RWPE2 (cell line): ENCODE results near the gene INTS1.
"Not testable (repeated sequence)": the region's sequence is repeated elsewhere in the genome, so short reads cannot be mapped to it uniquely, and the experiment has no call there.

Experiments used
- ATAC-seq: fragments of 200-7000 bp; cut with Tn5 transposase; 3 replicates; pipeline ENCODE4 v1.9.1; 2021; ENCODE audit warnings: low read depth
- DNase-seq: peaks from one replicate; pipeline ENCODE4 v3.0.0-alpha.2; 2020; ENCODE audit warnings: low spot score
- H3K27ac ChIP-seq: fragments of 450-650 bp; 2 replicates; pipeline ENCODE4 v1.5.1; 2017; ENCODE audit warnings: mild to moderate bottlenecking; ENCODE audit not compliant: poor library complexity, severe bottlenecking
- H3K27me3 ChIP-seq: fragments of 250-450 bp; sonication (Bioruptor Pico); 2 replicates; pipeline ENCODE4 v1.5.1; 2021; ENCODE audit warnings: mild to moderate bottlenecking, moderate library complexity; ENCODE audit not compliant: insufficient read depth, poor library complexity, severe bottlenecking
- H3K36me3 ChIP-seq: fragments of 250-450 bp; sonication (Bioruptor Pico); 2 replicates; pipeline ENCODE4 v1.5.1; 2020; ENCODE audit warnings: low read depth, mild to moderate bottlenecking, moderate library complexity
- H3K4me1 ChIP-seq: fragments of 250-450 bp; sonication (Bioruptor Pico); 2 replicates; pipeline ENCODE4 v1.5.1; 2021; ENCODE audit warnings: mild to moderate bottlenecking, moderate library complexity; ENCODE audit not compliant: insufficient read depth, poor library complexity, severe bottlenecking
- H3K4me3 ChIP-seq: fragments of 250-450 bp; sonication (Bioruptor Pico); 2 replicates; pipeline ENCODE4 v1.5.1; 2021; ENCODE audit warnings: mild to moderate bottlenecking, moderate library complexity; ENCODE audit not compliant: severe bottlenecking
- H3K9me3 ChIP-seq: fragments of 250-450 bp; sonication (Bioruptor Pico); 2 replicates; pipeline ENCODE4 v1.5.1; 2021; ENCODE audit warnings: mild to moderate bottlenecking, moderate library complexity; ENCODE audit not compliant: severe bottlenecking
- TF ChIP-seq, protein P1 (sequence below): fragments of 450-650 bp; IDR thresholded peaks from one replicate; pipeline ENCODE4 v1.5.1; 2017; ENCODE audit warnings: mild to moderate bottlenecking, moderate library complexity; ENCODE audit not compliant: poor library complexity, severe bottlenecking

Gene INTS1

GRCh38 chr7:1516586-1517251, 12.5 kb upstream of the INTS1 start:
- DNase-seq (no peak), ATAC-seq (no peak)
- Histone ChIP-seq H3K27me3 (no peaks in the 10 kb centered on the region), H3K27ac (no peak overlapping the region), H3K4me1 (peaks cover 7% of the 10 kb centered on the region), H3K9me3 (no peaks in the 10 kb centered on the region), H3K4me3 (no peak overlapping the region), H3K36me3 (no peaks in the 10 kb centered on the region)
- TF ChIP-seq, protein P1, sequence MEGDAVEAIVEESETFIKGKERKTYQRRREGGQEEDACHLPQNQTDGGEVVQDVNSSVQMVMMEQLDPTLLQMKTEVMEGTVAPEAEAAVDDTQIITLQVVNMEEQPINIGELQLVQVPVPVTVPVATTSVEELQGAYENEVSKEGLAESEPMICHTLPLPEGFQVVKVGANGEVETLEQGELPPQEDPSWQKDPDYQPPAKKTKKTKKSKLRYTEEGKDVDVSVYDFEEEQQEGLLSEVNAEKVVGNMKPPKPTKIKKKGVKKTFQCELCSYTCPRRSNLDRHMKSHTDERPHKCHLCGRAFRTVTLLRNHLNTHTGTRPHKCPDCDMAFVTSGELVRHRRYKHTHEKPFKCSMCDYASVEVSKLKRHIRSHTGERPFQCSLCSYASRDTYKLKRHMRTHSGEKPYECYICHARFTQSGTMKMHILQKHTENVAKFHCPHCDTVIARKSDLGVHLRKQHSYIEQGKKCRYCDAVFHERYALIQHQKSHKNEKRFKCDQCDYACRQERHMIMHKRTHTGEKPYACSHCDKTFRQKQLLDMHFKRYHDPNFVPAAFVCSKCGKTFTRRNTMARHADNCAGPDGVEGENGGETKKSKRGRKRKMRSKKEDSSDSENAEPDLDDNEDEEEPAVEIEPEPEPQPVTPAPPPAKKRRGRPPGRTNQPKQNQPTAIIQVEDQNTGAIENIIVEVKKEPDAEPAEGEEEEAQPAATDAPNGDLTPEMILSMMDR = no peak

GRCh38 chr7:1515509-1515967, 11.3 kb upstream of the INTS1 start:
- H3K4me3 ChIP-seq, H3K27me3 ChIP-seq, H3K4me1 ChIP-seq, ATAC-seq, H3K36me3 ChIP-seq, DNase-seq, H3K9me3 ChIP-seq, H3K27ac ChIP-seq: not testable (repeated sequence)

DNA sequence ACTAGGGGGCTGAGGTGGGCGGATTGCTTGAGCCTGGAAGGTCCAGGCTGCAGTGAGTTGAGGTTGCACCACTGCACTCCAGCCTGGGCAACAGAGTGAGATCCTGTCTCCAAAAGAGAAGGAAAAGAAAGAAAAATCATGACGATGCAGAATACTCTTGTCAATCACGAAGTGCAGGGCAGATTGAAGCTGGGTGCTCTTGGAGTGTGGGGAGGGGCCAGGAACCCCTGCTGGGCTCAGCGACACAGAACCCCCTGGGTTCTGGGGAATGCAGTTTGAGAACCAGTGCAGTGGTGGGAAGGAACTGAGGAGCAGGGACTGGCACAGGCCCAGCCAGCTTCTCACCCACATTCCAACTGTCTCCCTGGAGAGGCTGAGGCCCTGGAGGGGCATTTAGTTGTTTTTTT, 10.8 kb upstream of the INTS1 start:
- no peaks in the 10 kb centered on the region for H3K27me3 ChIP-seq
- H3K4me3 ChIP-seq = no peak overlapping the region
- ATAC-seq (no peak), DNase-seq (no peak)
- H3K36me3 ChIP-seq = no peaks in the 10 kb centered on the region
- TF ChIP-seq, protein P1 = no peak
- H3K27ac ChIP-seq = no peak overlapping the region
- H3K4me1 ChIP-seq = peaks cover 7% of the 10 kb centered on the region
- no peaks in the 10 kb centered on the region for H3K9me3 ChIP-seq

- Histone ChIP-seq H3K36me3 (no peaks in the 10 kb centered on the region), H3K9me3 (no peaks in the 10 kb centered on the region), H3K4me1 (peaks cover 7% of the 10 kb centered on the region), H3K27ac (no peak overlapping the region), H3K4me3 (no peak overlapping the region), H3K27me3 (no peaks in the 10 kb centered on the region)
- DNase-seq (no peak), ATAC-seq (no peak)
- TF ChIP-seq, protein P1 = no peak
Observed at GRCh38 chr7:1514407-1514806, 10.2 kb upstream of the INTS1 start.

- H3K4me1 ChIP-seq = peaks cover 7% of the 10 kb centered on the region
- DNase-seq (no peak), ATAC-seq (no peak)
- H3K9me3 ChIP-seq = no peaks in the 10 kb centered on the region
- H3K36me3 ChIP-seq = no peaks in the 10 kb centered on the region
- TF ChIP-seq, protein P1 = no peak
- no peak overlapping the region for H3K4me3 ChIP-seq
- no peaks in the 10 kb centered on the region for H3K27me3 ChIP-seq
- H3K27ac ChIP-seq = no peak overlapping the region
Observed at GRCh38 chr7:1513657-1514095, 9.5 kb upstream of the INTS1 start.
